HG03565 (cell line): ENCODE data around the gene GET4.
A peak's percentile ranks its signal among the peaks of the same experiment; 100 is the strongest.
"Not testable (repeated sequence)": the region's sequence is repeated elsewhere in the genome, so short reads cannot be mapped to it uniquely, and the experiment has no call there.

ENCODE experiments used
- ATAC-seq: cut with Tn5 transposase; IDR thresholded peaks from one replicate; pipeline ENCODE4 v1.9.1; 2021; ENCODE audit warnings: mild to moderate bottlenecking, moderate library complexity; ENCODE audit not compliant: unreplicated experiment

The GET4 gene

DNA sequence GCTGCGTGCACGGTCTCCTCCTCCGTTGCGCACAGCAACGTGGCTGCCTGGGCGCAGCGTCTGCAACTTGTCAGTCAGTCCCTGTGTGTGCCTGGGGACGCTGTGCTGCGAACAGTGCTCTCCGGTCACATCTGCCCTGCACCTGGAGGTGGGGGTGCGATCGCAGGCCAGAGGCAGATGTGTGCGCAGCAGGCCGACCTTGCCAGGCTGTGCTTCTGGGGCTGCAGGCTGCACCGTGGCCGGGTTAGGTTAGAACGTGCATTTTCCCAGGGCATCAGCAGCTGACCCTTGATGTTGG, 8.2 kb upstream of the GET4 start:
- no peak for ATAC-seq

DNA sequence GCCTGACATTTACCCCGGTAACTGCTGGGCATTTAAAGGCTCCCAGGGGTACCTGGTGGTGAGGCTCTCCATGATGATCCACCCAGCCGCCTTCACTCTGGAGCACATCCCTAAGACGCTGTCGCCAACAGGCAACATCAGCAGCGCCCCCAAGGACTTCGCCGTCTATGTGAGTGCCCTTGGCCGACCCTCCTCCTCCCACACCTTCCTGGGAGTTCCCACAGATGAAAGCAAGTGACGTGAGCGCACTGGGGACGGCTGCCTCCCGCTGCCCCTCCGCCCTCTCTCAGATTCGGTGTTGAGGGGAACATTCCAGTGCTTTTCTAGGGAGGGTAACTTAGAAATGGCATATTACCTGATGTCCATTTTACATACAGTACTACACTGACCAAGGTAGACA, 7.0 kb upstream of the GET4 start:
- ATAC-seq, result no peak

DNA sequence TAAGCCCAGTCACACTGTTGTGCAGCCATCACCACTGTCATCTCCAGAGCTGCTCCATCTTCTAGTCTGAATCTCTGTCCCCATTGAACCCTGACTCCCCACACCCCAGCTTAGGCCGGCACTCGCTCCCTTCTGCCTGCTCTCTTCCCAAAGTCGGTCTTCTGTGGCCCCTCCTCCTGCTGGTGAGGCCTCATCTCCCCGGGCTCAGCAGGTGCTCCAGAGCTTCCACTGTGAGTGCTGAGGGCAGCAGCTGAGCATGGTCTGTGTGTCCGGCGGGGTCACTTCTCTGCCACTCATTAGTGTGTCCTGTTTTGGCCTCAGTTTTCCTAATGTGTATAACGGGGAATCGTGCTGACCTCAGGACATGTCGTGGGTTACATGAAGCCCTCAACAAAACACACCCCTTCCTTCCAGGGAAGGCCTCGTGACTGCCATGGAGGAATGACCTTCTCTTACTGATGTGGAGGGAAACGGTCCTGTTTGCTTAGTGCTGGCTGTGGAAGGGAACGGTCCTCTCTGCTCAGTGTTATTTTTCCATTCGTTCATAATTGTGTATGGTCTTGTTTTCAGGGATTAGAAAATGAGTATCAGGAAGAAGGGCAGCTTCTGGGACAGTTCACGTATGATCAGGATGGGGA, 4.3 kb upstream of the GET4 start:
- ATAC-seq, result no peak

DNA sequence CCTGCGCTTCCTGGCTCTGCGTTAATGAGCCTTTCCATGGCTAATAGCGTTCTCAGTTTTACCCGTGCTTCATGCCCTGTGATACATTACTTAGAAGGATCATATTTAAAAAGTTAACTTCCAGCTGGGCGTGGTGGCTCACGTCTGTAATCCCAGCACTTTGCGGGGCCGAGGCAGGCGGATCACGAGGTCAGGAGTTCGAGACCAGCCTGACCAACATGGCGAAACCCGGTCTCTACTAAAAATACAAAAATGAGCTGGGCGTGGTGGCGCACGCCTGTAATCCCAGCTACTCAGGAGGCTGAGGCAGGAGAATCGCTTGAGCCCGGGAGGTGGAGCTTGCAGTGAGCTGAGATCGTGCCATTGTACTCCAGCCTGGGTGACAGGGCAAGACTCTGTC, 3.7 kb upstream of the GET4 start:
- not testable (repeated sequence) for ATAC-seq

DNA sequence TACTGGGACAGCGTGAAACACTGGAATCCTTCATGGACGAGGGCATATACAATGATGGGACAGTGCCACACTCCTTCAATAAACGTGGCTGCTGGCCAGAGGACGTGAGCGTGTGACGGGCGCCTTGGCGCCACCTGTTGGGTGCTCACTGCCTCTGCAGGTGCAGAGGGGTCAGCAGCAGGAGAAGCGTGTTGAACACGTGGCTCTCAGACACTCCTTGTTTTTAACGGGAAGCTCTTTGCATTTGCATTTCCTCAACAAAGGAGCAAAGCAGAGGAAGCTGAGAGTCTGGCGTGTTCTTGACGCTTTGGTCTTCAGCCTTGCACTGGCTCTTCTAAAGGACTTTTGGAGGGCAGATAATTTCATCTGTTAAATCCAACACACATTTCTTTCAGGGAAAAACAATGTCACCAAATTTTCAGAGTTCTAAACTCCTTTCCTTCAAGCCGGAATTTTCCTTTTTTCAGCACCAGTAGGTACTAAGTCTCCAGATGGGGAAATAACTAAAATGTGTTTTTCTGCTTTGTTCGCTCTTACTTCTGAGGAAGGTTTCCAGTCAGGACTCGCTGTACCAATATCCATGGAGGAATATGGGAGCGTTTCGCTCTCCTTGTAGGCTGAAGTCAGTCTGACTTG, 2.9 kb upstream of the GET4 start:
- no peak for ATAC-seq

DNA sequence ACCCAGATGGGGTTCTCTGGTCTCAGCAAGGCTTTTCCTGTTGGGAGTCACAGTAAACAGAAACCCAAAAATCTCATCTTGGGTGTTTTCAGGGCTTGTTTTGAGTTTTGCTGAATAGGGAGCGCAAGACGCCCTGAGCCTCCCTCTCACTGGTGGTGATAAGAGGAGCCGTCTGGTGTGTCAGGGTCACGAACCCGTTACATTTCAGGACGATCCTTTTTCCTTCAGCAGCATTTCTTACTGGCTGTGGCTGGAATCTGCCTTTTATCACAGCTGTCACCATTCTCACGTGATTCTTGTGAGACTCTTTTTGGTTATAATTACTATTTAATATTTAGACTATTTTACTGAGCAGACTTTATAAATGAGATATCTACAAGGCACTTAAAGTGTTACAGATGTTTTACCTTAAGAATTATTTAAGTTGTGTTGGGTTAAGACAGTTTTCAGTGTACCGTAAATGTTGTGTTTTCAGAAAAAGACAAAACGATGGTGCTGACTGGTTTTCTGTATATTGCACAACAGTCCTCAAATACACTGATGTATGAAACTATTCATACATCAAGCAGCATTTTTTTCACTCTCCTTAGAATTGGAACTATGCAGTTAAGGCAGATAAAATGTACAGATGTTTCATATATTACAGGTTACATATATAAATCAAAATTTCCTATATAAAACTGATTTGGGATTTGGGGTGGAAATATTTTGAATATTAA, 2.2 kb upstream of the GET4 start:
- no peak for ATAC-seq

DNA sequence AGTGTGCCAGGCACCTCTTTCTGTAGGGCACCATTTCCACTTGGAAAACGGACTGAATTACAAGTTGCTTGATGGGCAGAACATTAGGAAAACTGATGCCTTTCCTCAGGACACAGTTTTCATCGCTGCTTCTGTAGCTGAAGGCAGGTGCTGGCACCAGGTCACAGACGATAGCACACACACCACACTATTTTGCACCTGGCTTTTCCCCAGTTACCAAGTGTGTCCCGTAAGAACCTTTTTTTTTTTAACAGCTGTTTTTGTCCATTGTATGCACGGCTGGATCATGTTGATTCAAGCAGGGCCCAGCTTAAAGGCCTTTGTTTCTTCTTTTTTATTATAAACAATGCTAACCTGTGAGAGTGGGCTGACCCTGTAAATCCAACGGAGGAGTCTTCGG, 1.3 kb upstream of the GET4 start:
- ATAC-seq, result no peak

DNA sequence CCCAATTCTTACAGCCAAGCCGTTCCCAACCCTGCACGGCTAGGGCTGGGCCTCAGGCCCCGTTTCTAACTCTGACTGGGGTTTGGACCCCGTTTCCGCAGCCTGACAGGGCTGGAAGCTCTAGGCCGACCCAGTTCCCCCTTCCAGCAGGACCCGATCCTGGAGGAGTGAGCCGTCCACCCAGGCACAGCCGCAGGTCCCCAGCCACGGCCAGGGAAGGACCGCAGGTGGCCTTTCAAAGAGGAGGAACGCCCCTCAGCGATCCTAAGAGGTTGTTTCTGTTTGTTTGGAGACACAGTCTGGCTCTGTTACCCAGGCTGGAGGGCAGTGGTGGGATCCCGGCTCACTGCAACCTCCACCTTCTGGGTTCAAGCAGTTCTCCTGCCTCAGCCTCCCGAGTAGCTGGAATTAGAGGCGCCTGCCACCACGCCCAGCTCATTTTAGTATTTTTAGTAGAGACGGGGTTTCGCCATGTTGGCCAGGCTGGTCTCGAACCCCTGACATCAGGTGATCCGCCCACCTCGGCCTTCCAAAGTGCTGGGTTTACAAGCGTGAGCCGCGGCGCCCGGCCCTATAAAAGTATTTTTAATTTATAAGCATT, 778 bp upstream of the GET4 start:
- no peak for ATAC-seq

DNA sequence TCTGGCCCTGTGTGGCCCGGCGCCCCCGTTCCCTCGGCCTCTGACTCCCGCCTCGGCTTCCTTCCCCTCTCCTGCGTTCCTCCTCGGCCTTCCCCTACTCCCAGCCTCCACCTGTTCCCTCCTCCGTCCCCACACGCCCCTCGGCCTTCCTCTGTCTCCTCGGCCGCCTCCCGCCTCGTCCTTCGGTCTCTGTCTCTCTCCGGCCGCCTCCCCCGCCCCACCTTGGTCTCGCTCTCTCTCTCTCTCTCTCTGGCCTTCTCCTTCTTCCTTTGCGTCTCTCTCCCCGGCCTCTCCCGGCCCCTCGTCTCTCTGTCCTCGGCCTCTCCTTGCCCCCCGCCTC, 588 bp downstream of the GET4 start:
- ATAC-seq, result peak; percentile 5

DNA sequence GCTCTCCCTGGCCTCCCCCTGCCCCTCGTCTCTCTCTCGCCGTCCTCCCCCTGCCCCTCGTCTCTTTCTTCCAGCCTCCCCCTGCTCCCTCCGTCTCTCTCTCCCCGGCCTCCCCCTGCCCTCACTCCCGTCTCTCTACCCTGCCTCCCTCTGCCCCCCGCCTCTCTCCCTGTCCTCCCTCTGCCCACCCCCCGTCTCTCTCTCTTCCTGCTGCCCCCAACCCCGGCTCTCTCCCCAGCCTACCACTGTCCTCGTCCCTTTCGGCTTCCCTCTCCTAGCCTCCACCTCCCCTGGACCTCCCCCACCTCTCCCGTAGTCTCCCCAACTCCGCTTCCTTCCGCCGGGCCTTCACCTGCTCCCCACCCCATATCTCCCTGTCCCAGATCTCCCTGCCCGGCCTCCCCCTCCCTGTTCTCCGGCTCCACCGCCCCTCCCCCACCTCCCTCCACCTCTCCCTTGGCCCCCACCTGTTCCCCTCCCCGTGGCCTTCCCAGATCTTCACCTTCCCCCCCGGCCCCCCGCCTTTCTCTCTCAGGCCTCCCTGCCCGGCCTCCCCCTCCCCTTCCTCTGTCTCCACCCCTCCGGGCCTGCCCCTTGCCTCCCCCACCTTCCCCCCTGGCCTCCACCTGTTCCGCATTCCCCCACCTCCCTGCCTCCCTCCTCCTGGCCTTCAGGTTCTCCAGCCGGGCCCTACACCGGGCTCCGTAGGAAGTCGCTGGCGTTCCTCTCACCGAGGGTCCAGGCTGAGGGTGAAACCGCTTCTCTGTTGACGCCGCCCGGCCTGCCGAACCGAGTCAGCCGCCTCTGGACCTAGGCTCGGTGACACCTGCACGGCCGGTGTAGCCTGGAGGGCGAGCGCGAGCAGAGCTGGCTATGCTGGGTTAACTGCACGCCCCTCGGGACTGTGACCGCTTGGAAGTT, 1.2 kb downstream of the GET4 start:
- ATAC-seq, result no peak

DNA sequence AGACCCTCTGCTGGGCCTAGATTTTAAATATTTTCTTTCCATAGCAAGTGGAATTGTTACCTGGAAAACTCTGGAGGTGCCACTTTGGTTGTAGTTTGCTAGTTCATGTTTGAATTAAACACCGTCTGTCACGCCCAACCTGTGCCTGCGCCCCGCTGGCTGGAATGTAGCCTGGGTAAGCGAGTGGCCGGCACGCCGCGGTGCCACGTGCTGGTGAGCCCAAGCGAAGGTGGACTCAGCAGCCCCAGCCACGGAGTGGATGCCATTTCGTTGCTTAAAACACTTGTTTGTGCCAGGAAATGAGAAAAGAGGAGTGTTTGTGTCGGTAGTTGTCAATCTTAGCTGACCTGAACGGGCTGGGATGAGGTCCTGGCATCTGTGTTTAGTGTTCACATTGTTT, 2.7 kb downstream of the GET4 start:
- ATAC-seq, result no peak

DNA sequence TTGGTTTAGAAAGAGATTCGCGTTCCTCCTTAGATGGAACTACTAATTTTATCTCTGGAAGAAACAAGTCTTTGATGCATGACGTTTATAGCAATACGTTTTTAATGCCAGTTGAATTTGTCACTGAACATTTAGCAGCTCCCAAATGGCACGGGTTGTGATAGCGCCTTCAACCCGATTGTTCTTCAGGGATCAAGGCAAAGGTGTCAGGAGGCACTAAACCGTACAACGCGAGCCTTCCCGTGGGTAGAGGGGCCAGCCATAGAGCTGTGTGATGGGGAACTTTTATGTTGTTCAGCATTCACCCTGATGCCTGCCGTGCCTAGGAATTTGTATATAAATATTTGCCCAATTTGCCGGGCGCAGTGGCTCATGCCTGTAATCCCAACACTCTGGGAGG, 3.4 kb downstream of the GET4 start:
- no peak for ATAC-seq

DNA sequence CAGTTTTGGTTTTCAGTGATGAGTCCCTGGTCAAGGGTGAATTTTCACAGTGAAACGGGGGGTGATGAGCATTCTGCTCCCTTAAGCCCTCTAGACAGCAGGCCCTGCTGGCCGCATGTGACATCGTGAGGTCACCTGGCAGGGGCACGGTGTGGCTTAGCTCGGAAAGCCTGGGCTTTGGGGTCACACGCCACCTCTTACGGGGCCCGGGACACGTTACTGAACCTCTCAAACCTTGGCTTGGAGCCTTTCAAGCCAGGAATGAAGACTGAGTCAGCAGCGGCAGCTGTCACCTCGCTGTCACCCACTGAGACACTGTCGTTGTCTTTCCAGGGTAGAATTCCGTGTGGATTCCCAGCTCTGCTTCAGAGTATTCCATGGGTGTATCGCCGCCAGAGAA, 4.1 kb downstream of the GET4 start:
- no peak for ATAC-seq

DNA sequence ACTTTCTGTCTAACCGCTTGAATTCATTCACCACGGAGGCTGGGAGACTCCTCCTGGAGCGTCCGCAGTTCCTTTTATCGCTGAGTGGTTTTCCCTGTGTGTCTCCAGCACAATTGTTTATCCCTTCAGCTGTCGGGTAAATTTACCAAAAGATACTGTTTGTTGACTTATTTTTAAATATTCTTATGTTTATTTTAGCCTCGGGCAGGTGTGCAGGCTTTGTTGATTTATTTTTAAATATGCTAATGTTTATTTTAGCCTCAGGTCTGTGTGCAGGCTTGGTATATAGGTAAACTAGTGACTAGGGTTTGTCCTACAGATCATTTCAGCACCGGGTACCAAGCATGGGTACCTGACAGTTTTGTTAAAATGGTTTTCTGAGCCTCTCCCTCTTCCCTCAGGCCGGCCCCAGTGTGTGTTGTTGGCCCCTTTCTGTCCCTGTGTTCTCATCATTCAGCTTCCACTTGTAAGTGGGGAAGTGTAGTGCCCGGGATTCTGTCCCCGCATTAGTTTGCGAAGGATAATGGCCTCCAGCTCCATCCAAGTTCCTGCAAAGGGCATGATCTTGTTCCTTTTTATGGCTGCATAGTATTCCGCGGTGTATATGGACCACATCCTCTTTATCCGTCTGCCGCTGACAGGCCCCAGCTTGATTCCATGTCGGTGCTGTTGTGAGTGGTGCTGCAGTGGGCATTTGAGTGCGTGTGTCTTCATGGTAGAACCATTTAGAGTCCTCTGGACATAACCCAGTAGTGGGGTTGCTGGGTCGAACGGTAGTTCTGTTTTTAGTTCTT, 5.3 kb downstream of the GET4 start:
- no peak for ATAC-seq

DNA sequence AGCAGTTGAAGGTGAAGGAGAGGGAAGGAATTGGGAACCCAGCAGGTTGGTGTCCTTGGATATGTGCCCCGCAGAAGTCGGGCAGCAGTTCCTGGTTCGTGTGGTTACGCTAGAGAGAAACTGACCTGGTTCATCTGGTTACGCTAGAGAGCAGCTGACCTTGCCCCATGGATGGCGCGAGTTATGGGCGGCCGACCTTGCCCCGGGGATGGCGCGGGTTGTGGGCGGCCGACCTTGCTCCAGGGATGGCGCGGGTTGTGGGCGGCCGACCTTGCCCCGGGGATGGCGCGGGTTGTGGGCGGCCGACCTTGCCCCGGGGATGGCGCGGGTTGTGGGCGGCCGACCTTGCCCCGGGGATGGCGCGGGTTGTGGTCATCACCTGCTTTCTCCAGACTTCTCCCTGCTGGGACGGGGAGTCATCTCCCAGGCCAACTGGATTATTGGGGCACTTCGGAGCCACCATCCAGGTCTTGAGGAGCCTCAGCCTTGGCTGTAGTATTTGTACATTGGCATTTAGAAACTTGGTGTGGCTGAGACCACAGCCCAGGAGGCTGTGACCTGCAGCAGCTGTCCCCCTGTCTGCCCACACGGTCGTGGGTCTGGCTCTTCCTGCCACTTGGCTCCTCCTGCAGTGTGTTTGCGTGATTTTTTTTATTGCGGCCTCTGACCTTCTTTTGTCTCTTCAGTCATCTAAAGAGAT, 6.1 kb downstream of the GET4 start:
- ATAC-seq, result no peak

DNA sequence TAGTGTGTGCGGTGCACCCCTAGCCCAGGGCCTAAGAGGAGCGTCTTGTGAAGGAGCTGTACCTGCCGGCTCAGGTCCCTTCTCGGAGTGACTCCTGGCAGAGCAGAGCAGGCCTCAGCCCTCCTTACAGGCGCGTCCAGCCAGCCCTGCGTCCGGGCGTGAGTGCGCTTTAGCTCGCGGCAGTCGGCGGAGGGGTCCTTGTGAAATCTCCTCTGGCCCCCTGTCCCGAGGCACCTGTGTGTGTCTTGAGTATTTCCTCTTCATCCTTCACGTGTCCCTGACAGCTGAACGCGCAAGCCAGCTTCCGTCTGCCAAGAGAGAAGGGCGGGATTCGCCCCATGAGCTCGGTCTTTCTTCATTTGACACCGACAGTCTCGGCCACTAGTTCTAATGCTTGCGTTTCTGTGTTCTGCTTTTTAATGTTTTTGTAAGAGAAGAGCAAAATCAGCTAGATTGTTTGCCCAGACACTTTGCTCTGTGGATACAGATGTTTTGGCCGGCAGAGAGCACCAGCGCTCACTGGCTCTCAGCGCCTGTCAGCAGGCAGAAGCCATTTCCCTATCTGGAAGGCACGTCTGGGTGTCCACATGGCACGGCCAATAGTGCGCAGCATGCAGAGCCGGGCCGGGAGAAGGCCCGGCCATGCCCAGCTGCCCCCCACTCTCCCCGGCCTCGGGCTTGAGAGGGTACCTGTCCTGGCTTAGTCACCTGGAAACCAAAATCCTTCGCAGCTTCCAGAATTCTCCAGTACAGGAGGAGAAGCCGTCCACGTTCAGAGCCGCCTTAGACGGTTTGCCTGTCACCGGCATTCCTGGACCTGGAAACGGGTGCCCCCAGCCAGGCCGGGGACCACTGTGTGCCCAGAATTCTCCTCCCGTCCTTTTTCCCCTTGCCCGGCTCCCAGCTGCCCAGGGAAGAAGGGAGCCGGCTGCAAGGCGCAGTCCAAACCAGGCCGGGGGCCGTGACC, 7.0 kb downstream of the GET4 start:
- ATAC-seq, result no peak

DNA sequence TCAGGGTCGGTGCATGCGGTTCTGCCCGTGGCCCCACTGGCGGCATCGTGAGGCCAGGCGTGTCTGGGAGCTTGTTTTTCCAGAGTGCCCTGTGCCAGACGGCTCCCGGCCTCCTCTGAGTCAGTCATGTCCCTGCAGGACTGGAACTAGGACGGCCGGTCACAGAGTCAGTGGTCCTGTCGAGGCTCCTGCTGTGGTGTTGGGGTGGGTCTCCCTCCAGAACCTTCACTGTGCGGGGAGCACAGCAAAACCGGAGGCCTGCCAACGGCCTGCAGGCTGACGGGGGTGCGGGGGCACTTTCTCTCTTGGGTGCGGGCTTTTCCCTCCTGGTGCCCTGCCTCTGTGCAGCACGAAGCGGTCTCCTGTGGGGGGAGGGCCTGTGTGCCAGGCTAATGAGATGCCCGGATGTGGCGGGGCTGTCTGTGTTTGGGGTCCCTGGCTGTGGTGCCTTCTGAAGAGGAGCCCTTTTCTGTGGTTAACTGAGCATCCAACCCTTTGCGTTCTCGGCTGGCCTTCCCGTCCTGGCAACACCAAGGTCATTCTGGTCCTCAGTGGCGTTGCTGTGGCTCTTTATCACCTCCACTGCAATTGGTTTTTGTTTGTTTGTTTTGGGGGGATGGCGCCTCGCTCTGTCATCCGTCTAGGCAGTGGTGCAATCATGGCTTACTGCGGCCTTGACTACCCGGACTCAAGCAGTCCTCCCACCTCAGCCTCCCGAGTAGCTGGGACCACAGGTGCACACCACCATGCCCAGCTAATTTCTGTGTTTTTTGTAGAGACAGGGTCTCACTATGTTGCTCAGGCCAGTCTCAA, 8.0 kb downstream of the GET4 start:
- no peak for ATAC-seq
